Measurements from ENCODE around the gene MROH7. TPM values are rescaled to one million over a fixed set of nuclear protein-coding genes. Genes with fewer than 3 reads are reported as not detected.

MROH7 gene
- total and polyA plus RNA-seq, 9 of the 15 experiments (the other 6 are each of a cell fraction or from before 2014, with no cell fraction given): not detected

DNA sequence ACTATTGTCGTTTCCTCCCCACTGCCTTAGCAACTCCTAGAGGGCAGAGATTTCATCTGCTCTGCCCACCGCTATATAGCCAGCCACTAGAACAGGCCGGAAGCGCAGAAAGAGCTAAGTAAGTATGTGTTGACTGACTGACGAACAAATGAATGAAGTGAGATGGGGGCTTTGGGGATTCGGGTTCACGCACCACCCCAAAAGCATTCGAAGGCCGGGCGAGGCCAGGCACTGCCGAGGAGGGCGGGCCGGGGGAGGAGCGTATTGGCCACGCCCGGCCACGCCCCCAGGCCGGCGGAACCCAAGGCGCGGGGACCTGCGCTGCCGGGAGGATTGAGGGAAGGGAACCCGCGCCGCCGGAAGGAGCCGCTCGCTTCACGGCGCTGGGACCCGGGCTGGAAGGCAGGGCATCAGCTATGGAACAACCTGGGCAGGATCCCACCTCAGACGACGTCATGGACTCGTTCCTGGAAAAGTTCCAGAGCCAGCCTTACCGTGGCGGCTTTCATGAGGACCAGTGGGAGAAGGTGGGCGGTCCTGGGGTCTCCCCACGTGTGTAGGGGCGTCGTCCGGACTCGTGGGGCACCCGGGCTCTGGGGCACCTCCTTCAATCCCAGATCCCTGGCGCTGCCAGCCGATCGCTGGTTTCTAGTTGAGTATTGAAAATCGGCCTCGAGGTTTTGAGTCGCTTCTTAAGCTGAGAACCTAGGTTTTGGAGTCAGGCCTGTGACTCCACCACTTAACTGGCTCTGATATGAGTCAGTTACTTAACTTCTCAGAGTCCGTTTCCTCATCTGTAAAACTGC is 74.1 kb downstream of the MROH7 start, which contains the start of gene TTC4 (continued):
- TF ChIP-seq TAF9B (IDR thresholded peaks at IDR 0.05; ENCODE audit: partially characterized antibody) (peak; percentile 90), DDX20 (tag; IDR thresholded peaks at IDR 0.05; ENCODE audit: low read depth) (no peak), ZNF561 (CRISPR knock-in tag; conservative IDR thresholded peaks at IDR 0.05) (no peak), SAFB (IDR thresholded peaks at IDR 0.05; ENCODE audit: borderline replicate concordance, low read depth, low read length) (no peak), SMARCA4 (IDR thresholded peaks at IDR 0.05) (no peak), ZNF436 (CRISPR knock-in tag; IDR thresholded peaks at IDR 0.05) (no peak), BCL6 (CRISPR knock-in tag; IDR thresholded peaks at IDR 0.05) (no peak), TEAD1 (CRISPR knock-in tag; IDR thresholded peaks at IDR 0.05) (no peak), SUPT5H (IDR thresholded peaks at IDR 0.05) (peak; percentile 96), SNIP1 (IDR thresholded peaks at IDR 0.05; ENCODE audit: low read depth) (no peak), MAFG (tag; conservative IDR thresholded peaks at IDR 0.05) (no peak), MTA3 (IDR thresholded peaks at IDR 0.05; ENCODE audit: borderline replicate concordance) (peak; percentile 94), TBL1XR1 (IDR thresholded peaks at IDR 0.05; ENCODE audit: low read length in 2 of 2) (peak; percentile 26 to 61; a peak in 2 of 4 replicates), NUFIP1 (IDR thresholded peaks at IDR 0.05; ENCODE audit: partially characterized antibody) (no peak), ZNF778 (CRISPR knock-in tag; IDR thresholded peaks at IDR 0.05) (no peak), PCBP2 (IDR thresholded peaks at IDR 0.05; ENCODE audit: low read depth, low read length, poor library complexity, severe bottlenecking) (no peak), ZFP36 (IDR thresholded peaks at IDR 0.05; ENCODE audit: low read depth, low read length, partially characterized antibody) (no peak), NR1H2 (CRISPR knock-in tag; IDR thresholded peaks at IDR 0.05) (0 out of 2 replicates have a peak, but pooled peaks have one; percentile 59), NR2F6 (CRISPR knock-in tag; IDR thresholded peaks at IDR 0.05) (no peak), JUN (IDR thresholded peaks at IDR 0.05; ENCODE audit: borderline replicate concordance, low read depth, low read length) (peak; percentile 75; the same call in 1 of the 2 replicates), JUN (CRISPR knock-in tag; IDR thresholded peaks at IDR 0.05; ENCODE audit: borderline replicate concordance) (no peak), ZNF77 (CRISPR knock-in tag; IDR thresholded peaks at IDR 0.05) (no peak), NCOR1 (IDR thresholded peaks at IDR 0.05) (no peak)
- TF ChIP-seq, protein P1, sequence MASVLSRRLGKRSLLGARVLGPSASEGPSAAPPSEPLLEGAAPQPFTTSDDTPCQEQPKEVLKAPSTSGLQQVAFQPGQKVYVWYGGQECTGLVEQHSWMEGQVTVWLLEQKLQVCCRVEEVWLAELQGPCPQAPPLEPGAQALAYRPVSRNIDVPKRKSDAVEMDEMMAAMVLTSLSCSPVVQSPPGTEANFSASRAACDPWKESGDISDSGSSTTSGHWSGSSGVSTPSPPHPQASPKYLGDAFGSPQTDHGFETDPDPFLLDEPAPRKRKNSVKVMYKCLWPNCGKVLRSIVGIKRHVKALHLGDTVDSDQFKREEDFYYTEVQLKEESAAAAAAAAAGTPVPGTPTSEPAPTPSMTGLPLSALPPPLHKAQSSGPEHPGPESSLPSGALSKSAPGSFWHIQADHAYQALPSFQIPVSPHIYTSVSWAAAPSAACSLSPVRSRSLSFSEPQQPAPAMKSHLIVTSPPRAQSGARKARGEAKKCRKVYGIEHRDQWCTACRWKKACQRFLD (CRISPR knock-in tag; IDR thresholded peaks at IDR 0.05): peak; percentile 88; the same call in 1 of the 2 replicates
- TF ChIP-seq, protein P2, sequence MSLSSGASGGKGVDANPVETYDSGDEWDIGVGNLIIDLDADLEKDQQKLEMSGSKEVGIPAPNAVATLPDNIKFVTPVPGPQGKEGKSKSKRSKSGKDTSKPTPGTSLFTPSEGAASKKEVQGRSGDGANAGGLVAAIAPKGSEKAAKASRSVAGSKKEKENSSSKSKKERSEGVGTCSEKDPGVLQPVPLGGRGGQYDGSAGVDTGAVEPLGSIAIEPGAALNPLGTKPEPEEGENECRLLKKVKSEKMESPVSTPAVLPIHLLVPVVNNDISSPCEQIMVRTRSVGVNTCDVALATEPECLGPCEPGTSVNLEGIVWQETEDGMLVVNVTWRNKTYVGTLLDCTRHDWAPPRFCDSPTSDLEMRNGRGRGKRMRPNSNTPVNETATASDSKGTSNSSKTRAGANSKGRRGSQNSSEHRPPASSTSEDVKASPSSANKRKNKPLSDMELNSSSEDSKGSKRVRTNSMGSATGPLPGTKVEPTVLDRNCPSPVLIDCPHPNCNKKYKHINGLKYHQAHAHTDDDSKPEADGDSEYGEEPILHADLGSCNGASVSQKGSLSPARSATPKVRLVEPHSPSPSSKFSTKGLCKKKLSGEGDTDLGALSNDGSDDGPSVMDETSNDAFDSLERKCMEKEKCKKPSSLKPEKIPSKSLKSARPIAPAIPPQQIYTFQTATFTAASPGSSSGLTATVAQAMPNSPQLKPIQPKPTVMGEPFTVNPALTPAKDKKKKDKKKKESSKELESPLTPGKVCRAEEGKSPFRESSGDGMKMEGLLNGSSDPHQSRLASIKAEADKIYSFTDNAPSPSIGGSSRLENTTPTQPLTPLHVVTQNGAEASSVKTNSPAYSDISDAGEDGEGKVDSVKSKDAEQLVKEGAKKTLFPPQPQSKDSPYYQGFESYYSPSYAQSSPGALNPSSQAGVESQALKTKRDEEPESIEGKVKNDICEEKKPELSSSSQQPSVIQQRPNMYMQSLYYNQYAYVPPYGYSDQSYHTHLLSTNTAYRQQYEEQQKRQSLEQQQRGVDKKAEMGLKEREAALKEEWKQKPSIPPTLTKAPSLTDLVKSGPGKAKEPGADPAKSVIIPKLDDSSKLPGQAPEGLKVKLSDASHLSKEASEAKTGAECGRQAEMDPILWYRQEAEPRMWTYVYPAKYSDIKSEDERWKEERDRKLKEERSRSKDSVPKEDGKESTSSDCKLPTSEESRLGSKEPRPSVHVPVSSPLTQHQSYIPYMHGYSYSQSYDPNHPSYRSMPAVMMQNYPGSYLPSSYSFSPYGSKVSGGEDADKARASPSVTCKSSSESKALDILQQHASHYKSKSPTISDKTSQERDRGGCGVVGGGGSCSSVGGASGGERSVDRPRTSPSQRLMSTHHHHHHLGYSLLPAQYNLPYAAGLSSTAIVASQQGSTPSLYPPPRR (CRISPR knock-in tag; IDR thresholded peaks at IDR 0.05; ENCODE audit: borderline replicate concordance): peak; percentile 69; the same call in 1 of the 2 replicates
